ENCODE data around the gene PIGT.

PIGT gene

DNA sequence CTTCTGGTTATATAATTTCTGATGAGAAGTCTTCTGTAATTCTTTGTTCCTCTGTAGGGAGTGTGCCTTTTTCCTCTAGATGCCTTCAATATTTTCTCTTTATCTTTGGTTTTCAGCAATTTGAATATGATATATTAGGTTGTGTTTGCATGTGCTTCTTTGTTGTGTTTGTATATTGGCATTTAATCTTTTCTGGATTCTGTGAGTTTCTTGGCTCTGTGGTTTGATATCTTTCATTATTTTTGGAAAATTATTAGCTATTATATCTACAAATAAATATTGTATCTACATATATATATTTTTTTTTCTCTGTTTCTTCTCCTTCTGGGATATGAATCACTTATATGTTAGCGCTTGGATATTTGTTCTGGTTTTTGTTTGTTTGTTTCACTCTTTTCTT lies 16.9 kb upstream of the PIGT start:
- H3K4me3 ChIP-seq (ENCODE audit: low read depth in 1 of 5, low read length in 5 of 5) = no peak overlapping the region
- no peaks in the 10 kb centered on the region for H3K4me1 ChIP-seq (ENCODE audit: control insufficient read depth in 5 of 5, insufficient read depth in 5 of 5, low read length in 5 of 5)
- H3K9me3 ChIP-seq (ENCODE audit: control insufficient read depth in 5 of 5, low read length in 5 of 5) = peaks cover 0 to 10% (median 6%) of the 10 kb centered on the region in 5 donors
- no peak overlapping the region for H3K27ac ChIP-seq (ENCODE audit: low read depth, low read length)
- no peaks in the 10 kb centered on the region for H3K27me3 ChIP-seq (ENCODE audit: control insufficient read depth in 5 of 5, insufficient read depth in 4 of 5, low read length in 5 of 5)
- no peak overlapping the region for H3K9ac ChIP-seq (ENCODE audit: low read length in 5 of 5)
- H3K36me3 ChIP-seq (ENCODE audit: control insufficient read depth in 5 of 5, insufficient read depth in 5 of 5, low read length in 5 of 5) = peaks cover 0 to 3% (median 0%) of the 10 kb centered on the region in 5 donors

DNA sequence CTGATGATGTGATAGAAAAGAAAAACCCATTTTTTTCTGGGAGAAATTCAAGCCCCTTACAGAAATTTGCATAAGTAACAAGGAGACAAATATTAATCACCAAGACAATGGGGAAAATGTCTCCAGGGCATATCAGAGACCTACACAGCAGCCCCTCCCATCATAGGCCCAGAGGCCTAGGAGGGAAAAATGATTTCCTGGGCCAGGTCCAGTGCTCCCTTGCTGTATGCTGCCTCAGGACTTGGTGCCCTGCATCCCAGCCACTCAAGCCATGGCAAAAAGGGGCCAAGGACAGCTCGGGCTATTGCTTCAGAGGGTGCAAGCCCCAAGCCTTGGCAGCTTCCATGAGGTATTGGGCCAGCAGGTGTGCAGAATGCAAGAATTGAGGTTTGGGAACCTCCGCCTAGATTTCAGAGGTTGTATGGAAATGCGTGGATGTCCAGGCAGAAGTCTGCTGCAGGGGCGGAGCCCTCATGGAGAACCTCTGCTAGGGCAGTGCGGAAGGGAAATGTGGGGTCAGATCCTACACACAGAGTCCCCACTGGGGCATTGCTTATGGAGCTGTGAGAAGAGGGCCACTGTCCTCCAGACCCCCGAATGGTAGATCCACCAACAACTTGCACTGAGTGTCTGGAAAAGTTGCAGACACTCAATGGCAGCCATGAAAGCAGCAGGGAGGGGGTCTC lies 15.5 kb upstream of the PIGT start:
- H3K9me3 ChIP-seq (ENCODE audit: control insufficient read depth in 5 of 5, low read length in 5 of 5) = peaks cover 0 to 10% (median 6%) of the 10 kb centered on the region in 5 donors
- peaks cover 3% of the 10 kb centered on the region in 5 donors for H3K4me1 ChIP-seq (ENCODE audit: control insufficient read depth in 5 of 5, insufficient read depth in 5 of 5, low read length in 5 of 5)
- H3K27ac ChIP-seq (ENCODE audit: low read depth, low read length) = no peak overlapping the region
- peak overlapping the region in 1 of 5 donors; percentile 22 for H3K4me3 ChIP-seq (ENCODE audit: low read depth in 1 of 5, low read length in 5 of 5)
- H3K9ac ChIP-seq (ENCODE audit: low read length in 5 of 5) = no peak overlapping the region
- no peaks in the 10 kb centered on the region for H3K36me3 ChIP-seq (ENCODE audit: control insufficient read depth in 5 of 5, insufficient read depth in 5 of 5, low read length in 5 of 5)
- peaks cover 0 to 3% (median under 1%) of the 10 kb centered on the region in 5 donors for H3K27me3 ChIP-seq (ENCODE audit: control insufficient read depth in 5 of 5, insufficient read depth in 4 of 5, low read length in 5 of 5)

DNA sequence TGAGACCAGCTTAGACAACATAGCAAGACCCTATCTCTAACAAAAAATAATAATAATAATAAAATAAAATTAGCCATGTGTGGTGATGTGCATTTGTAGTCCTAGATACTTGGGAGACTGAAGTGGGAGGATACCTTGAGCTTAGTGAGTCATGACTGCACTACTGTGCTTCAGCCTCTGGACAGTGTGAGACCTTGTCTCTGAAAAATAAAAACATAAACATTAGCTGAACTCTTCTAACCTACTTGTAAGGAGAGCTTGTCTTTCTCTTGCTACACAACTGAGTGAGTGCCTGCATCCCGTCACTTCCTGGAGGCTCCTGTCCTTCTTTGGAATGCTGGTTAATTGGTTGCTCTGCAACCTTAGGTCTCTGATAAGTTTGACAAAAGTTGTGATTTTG lies 13.0 kb upstream of the PIGT start:
- H3K9me3 ChIP-seq (ENCODE audit: control insufficient read depth in 5 of 5, low read length in 5 of 5) = peaks cover 0 to 10% (median 6%) of the 10 kb centered on the region in 5 donors
- no peaks in the 10 kb centered on the region for H3K36me3 ChIP-seq (ENCODE audit: control insufficient read depth in 5 of 5, insufficient read depth in 5 of 5, low read length in 5 of 5)
- peaks cover 0 to 4% (median 2%) of the 10 kb centered on the region in 5 donors for H3K27me3 ChIP-seq (ENCODE audit: control insufficient read depth in 5 of 5, insufficient read depth in 4 of 5, low read length in 5 of 5)
- no peak overlapping the region for H3K4me3 ChIP-seq (ENCODE audit: low read depth in 1 of 5, low read length in 5 of 5)
- H3K9ac ChIP-seq (ENCODE audit: low read length in 5 of 5) = no peak overlapping the region
- peaks cover 6 to 26% (median 22%) of the 10 kb centered on the region in 5 donors for H3K4me1 ChIP-seq (ENCODE audit: control insufficient read depth in 5 of 5, insufficient read depth in 5 of 5, low read length in 5 of 5)
- H3K27ac ChIP-seq (ENCODE audit: low read depth, low read length) = no peak overlapping the region

DNA sequence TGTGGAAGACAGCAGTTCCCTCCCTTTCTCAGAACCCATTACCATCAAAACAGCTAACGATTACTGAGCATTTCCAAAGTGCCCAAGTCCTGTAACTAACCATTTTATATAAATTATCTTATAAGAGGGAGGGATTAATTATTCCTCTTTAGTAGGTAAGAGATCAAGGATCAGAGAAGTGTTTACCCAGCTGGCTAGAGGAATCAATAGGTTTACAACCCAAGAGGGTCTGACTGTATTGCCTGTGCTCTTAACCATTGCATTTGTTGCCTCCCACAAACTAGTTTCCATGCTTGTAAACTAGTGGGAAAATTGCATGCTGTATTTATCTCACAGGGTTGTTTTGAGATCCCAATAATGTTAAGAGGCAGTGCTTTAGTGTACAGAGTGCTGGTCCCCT lies 11.5 kb upstream of the PIGT start:
- Histone ChIP-seq H3K9me3 (ENCODE audit: control insufficient read depth in 5 of 5, low read length in 5 of 5) (peaks cover 0 to 10% (median 6%) of the 10 kb centered on the region in 5 donors), H3K27me3 (ENCODE audit: control insufficient read depth in 5 of 5, insufficient read depth in 4 of 5, low read length in 5 of 5) (peaks cover 0 to 4% (median 2%) of the 10 kb centered on the region in 5 donors), H3K9ac (ENCODE audit: low read length in 5 of 5) (no peak overlapping the region), H3K4me3 (ENCODE audit: low read depth in 1 of 5, low read length in 5 of 5) (no peak overlapping the region), H3K27ac (ENCODE audit: low read depth, low read length) (no peak overlapping the region), H3K4me1 (ENCODE audit: control insufficient read depth in 5 of 5, insufficient read depth in 5 of 5, low read length in 5 of 5) (peaks cover 6 to 34% (median 29%) of the 10 kb centered on the region in 5 donors), H3K36me3 (ENCODE audit: control insufficient read depth in 5 of 5, insufficient read depth in 5 of 5, low read length in 5 of 5) (peaks cover 0 to 6% (median under 1%) of the 10 kb centered on the region in 5 donors)

DNA sequence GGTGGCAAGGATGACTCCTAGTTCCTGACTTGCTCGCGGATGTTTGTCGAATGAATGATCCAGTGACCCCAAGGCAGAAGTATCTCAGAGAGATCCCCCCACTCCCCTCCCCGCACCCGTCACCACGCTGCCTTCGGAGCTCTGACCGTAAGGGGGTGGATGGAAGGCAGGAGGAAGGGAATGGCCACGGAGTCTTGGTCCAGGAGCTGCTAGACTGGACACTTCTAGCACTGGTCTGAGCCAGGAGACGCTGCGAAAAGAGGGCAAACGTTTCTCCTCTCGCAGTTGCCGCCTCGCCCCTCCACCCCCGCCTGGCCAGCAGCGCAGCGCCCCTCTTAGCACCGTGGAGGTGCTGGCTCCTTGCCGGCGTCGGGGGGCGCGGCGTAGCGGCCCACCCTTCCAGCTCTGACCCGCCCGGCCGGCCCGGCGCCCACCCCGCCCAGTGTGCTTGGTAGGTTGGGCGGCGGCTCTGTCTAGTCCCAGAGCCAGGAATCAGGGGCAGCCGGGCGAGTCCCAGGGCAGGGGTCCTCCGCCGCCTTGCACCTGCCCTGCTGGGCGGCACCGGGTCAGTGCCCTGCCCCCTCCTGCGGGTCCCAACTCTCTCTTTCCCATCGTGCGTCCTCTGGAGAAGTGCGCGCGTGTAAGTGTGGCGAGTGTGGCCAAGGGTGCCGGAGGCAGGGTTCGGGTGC lies 10.2 kb upstream of the PIGT start:
- peaks cover 6 to 34% (median 29%) of the 10 kb centered on the region in 5 donors for H3K4me1 ChIP-seq (ENCODE audit: control insufficient read depth in 5 of 5, insufficient read depth in 5 of 5, low read length in 5 of 5)
- peak overlapping the region; percentile 67 to 88 (median 84) for H3K4me3 ChIP-seq (ENCODE audit: low read depth in 1 of 5, low read length in 5 of 5)
- peak overlapping the region in 3 of 5 donors; percentile 59 to 72 (median 59) for H3K9ac ChIP-seq (ENCODE audit: low read length in 5 of 5)
- peaks cover 0 to 4% (median 3%) of the 10 kb centered on the region in 5 donors for H3K9me3 ChIP-seq (ENCODE audit: control insufficient read depth in 5 of 5, low read length in 5 of 5)
- peak overlapping the region; percentile 76 for H3K27ac ChIP-seq (ENCODE audit: low read depth, low read length)
- peaks cover 0 to 4% (median 2%) of the 10 kb centered on the region in 5 donors for H3K27me3 ChIP-seq (ENCODE audit: control insufficient read depth in 5 of 5, insufficient read depth in 4 of 5, low read length in 5 of 5)
- H3K36me3 ChIP-seq (ENCODE audit: control insufficient read depth in 5 of 5, insufficient read depth in 5 of 5, low read length in 5 of 5) = peaks cover 6 to 15% (median 13%) of the 10 kb centered on the region in 5 donors

DNA sequence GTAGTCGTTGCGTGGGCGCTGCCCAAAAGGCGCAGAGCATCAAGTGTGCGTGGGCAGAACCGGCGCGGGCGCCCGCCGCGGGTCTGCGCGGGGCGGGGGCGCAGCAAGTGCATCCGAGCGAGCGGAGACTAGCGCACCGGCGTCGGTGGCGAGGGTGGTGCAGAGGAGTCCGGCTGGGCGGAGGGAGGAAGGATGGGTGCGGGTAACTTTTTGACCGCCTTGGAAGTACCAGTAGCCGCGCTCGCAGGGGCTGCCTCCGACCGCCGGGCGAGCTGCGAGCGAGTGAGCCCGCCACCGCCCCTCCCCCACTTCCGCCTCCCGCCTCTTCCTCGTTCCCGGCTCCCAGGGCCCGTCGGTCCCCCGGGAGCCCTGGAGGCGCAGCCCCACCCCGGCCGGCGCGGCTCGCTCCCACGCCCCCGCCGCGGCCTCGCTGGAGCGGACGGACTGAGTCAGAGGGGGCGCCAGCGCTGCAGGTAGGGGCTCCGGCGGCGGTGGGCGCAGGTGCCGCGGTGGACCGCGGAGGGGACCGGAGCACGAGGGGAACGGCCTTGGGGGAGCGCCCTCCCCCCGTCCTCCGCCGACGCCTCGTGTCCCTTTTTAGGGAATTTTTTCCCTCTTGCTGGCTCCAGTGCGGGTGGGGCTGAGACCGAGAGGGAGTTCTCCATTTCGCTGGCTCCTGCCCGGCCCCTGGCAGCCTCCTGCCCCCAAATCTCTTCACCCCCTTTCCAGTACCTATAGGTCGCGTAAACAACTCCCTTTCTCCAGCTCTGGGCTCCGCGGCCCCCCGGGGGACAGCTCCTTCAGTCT lies 9.5 kb upstream of the PIGT start:
- Histone ChIP-seq H3K36me3 (ENCODE audit: control insufficient read depth in 5 of 5, insufficient read depth in 5 of 5, low read length in 5 of 5) (peaks cover 6 to 21% (median 18%) of the 10 kb centered on the region in 5 donors), H3K9me3 (ENCODE audit: control insufficient read depth in 5 of 5, low read length in 5 of 5) (no peaks in the 10 kb centered on the region), H3K27ac (ENCODE audit: low read depth, low read length) (peak overlapping the region; percentile 76), H3K4me1 (ENCODE audit: control insufficient read depth in 5 of 5, insufficient read depth in 5 of 5, low read length in 5 of 5) (peaks cover 6 to 34% (median 29%) of the 10 kb centered on the region in 5 donors), H3K4me3 (ENCODE audit: low read depth in 1 of 5, low read length in 5 of 5) (peak overlapping the region; percentile 71 to 88 (median 84)), H3K9ac (ENCODE audit: low read length in 5 of 5) (peak overlapping the region in 4 of 5 donors; percentile 69 to 85 (median 76)), H3K27me3 (ENCODE audit: control insufficient read depth in 5 of 5, insufficient read depth in 4 of 5, low read length in 5 of 5) (peaks cover 0 to 4% (median 2%) of the 10 kb centered on the region in 5 donors)

DNA sequence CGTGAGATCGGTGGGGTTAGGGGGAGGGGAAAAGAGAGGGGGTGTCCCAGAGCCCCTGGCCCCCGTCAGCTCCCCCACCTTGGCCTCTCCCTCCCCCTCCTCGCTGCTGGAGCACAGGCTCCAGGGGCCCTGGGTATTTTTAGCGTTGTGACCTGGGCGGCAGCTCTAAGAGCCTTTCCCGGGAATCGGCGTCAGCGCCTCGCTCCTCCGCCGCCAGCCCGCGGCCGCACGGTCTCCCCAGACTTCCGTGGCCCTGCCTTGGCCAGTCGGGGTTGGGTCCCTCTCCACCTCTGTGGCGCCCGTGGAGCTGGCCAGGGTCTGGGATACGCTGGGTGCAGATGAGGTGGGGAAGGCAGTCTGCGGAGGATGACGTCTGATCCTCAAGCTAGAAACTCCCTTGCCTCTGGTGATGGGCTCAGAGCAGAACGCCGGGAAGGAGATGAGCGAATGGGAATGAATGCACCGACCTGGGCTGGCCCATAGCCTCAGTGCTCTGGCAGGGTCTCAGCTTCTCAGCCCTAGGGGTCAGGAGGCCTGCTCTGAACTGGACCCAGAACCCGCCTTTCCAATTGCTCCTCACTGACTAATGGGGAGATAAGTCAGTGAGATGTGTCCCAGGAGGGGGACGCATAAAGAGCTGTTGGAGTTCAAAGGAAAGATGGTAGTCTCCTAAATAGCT lies 8.7 kb upstream of the PIGT start:
- peaks cover 6 to 34% (median 29%) of the 10 kb centered on the region in 5 donors for H3K4me1 ChIP-seq (ENCODE audit: control insufficient read depth in 5 of 5, insufficient read depth in 5 of 5, low read length in 5 of 5)
- no peaks in the 10 kb centered on the region for H3K9me3 ChIP-seq (ENCODE audit: control insufficient read depth in 5 of 5, low read length in 5 of 5)
- H3K9ac ChIP-seq (ENCODE audit: low read length in 5 of 5) = peak overlapping the region in 4 of 5 donors; percentile 69 to 85 (median 76)
- peaks cover 0 to 4% (median 2%) of the 10 kb centered on the region in 5 donors for H3K27me3 ChIP-seq (ENCODE audit: control insufficient read depth in 5 of 5, insufficient read depth in 4 of 5, low read length in 5 of 5)
- peak overlapping the region; percentile 71 to 88 (median 84) for H3K4me3 ChIP-seq (ENCODE audit: low read depth in 1 of 5, low read length in 5 of 5)
- peaks cover 6 to 25% (median 18%) of the 10 kb centered on the region in 5 donors for H3K36me3 ChIP-seq (ENCODE audit: control insufficient read depth in 5 of 5, insufficient read depth in 5 of 5, low read length in 5 of 5)
- H3K27ac ChIP-seq (ENCODE audit: low read depth, low read length) = peak overlapping the region; percentile 76

DNA sequence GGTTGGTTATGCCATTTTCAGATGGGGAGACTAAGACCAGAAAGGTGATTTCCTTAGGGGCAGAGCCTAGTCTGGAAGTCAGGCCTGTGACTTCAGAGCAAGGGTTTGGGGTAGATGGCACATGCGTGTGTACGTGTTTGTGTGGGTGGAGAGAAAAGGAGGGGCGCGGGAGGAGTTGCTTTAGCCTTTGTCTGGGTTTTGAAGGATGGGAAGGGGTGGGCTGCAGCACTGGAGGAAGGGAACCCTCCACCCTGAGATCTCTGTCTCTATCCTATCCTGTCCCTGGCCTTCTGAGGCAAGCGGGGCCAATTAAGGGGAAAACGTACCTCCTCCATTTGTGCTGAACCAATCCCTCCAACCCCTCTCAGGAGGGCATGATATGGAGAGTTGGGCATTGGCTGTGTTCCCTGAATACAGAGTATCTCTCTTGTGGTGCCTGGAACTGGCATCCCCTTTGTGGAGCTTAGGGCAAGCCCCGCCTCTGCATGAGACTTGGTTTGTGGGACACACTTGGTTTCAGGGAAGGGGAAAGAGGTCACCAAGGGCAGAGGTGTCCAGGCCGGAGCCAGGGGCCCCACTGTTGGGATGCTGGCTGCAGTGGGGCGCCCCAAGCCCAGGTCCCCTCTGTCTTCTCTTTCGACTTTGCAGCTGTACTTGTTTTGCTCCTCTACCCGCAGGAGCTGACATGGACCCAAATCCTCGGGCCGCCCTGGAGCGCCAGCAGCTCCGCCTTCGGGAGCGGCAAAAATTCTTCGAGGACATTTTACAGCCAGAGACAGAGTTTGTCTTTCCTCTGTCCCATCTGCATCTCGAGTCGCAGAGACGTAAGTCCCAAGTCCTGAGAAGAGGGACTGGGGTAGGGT lies 7.9 kb upstream of the PIGT start, which contains the start of gene DBNDD2:
DBNDD2 (plus strand) TSS at position 507 of the 863 bp plus-strand sequence; CDS start at position 686, 179 bp downstream.
- H3K4me3 ChIP-seq (ENCODE audit: low read depth in 1 of 5, low read length in 5 of 5) = peak within 1 kb of the TSS; percentile 71 to 88 (median 84)
- peak within 1 kb of the TSS in 3 of 5 donors; percentile 69 to 85 (median 75) for H3K9ac ChIP-seq (ENCODE audit: low read length in 5 of 5)
- peaks cover 6 to 34% (median 29%) of the 10 kb centered on the region in 5 donors for H3K4me1 ChIP-seq (ENCODE audit: control insufficient read depth in 5 of 5, insufficient read depth in 5 of 5, low read length in 5 of 5)
- H3K9me3 ChIP-seq (ENCODE audit: control insufficient read depth in 5 of 5, low read length in 5 of 5) = no peaks in the 10 kb centered on the region
- peak within 1 kb of the TSS; percentile 76 for H3K27ac ChIP-seq (ENCODE audit: low read depth, low read length)
- peaks cover 0 to 4% (median 2%) of the 10 kb centered on the region in 5 donors for H3K27me3 ChIP-seq (ENCODE audit: control insufficient read depth in 5 of 5, insufficient read depth in 4 of 5, low read length in 5 of 5)
- peaks cover 6 to 26% (median 18%) of the 10 kb centered on the region in 5 donors for H3K36me3 ChIP-seq (ENCODE audit: control insufficient read depth in 5 of 5, insufficient read depth in 5 of 5, low read length in 5 of 5)

All from subcutaneous abdominal adipose tissue (tissue), 5 donors.